ENCODE measurements around the gene GALNT1. TPM values are rescaled to one million over a fixed set of nuclear protein-coding genes. Genes with fewer than 3 reads are reported as not detected.

GALNT1 gene
- total RNA-seq, 4 donors from 2014 or later, result 38.7 to 52.1 (median 46.8) TPM

- no peak for ATAC-seq
- Histone ChIP-seq H3K27ac (no peak overlapping the region), H3K4me1 (peaks cover 7 to 50% (median 8%) of the 10 kb centered on the region in 3 donors), H3K4me3 (no peak overlapping the region), H3K9me3 (peaks cover 0 to 6% (median 0%) of the 10 kb centered on the region in 3 donors), H3K27me3 (no peaks in the 10 kb centered on the region), H3K36me3 (no peaks in the 10 kb centered on the region)
- TF ChIP-seq EP300 (IDR thresholded peaks at IDR 0.05) (no peak), CTCF (IDR thresholded peaks at IDR 0.05) (no peak), POLR2A (IDR thresholded peaks at IDR 0.05) (no peak), POLR2AphosphoS5 (IDR thresholded peaks at IDR 0.05) (no peak)
- WGBS, 2 donors (ENCODE audit: low coverage in 1 of 2), result 100% methylated on average over 2 of the region's 4 CpGs; no CpG with 5 or more reads in 1 of the 2 donors
These were observed 12.3 kb downstream of the GALNT1 start for GRCh38 chr18:35593859-35594258.

GRCh38 chr18:35597758-35598157 lies 16.2 kb downstream of the GALNT1 start:
- no peak for ATAC-seq
- Histone ChIP-seq H3K4me1 (peaks cover 0 to 30% (median 1%) of the 10 kb centered on the region in 3 donors), H3K27me3 (no peaks in the 10 kb centered on the region), H3K27ac (no peak overlapping the region), H3K9me3 (peaks cover 0 to 18% (median 0%) of the 10 kb centered on the region in 3 donors), H3K36me3 (no peaks in the 10 kb centered on the region), H3K4me3 (no peak overlapping the region)
- TF ChIP-seq EP300 (IDR thresholded peaks at IDR 0.05) (no peak), CTCF (IDR thresholded peaks at IDR 0.05) (no peak), POLR2A (IDR thresholded peaks at IDR 0.05) (no peak), POLR2AphosphoS5 (IDR thresholded peaks at IDR 0.05) (no peak)
- WGBS, 2 donors (ENCODE audit: low coverage in 1 of 2), result 96% methylated on average over 4 of the region's 4 CpGs; no CpG with 5 or more reads in 1 of the 2 donors

- WGBS, 2 donors (ENCODE audit: low coverage in 1 of 2), result 71 to 94% methylated on average over 4 of the region's 4 CpGs
- TF ChIP-seq EP300 (IDR thresholded peaks at IDR 0.05) (no peak), CTCF (IDR thresholded peaks at IDR 0.05) (no peak), POLR2A (IDR thresholded peaks at IDR 0.05) (no peak), POLR2AphosphoS5 (IDR thresholded peaks at IDR 0.05) (no peak)
- Histone ChIP-seq H3K36me3 (no peaks in the 10 kb centered on the region), H3K4me1 (peaks cover 0 to 19% (median 0%) of the 10 kb centered on the region in 3 donors), H3K9me3 (peaks cover 0 to 28% (median 0%) of the 10 kb centered on the region in 3 donors), H3K4me3 (no peak overlapping the region), H3K27ac (no peak overlapping the region), H3K27me3 (no peaks in the 10 kb centered on the region)
- ATAC-seq, result no peak
These were observed 20.8 kb downstream of the GALNT1 start for GRCh38 chr18:35602193-35602820.

- Histone ChIP-seq H3K36me3 (no peaks in the 10 kb centered on the region), H3K4me1 (peaks cover 0 to 19% (median 0%) of the 10 kb centered on the region in 3 donors), H3K27ac (no peak overlapping the region), H3K9me3 (peaks cover 0 to 27% (median 0%) of the 10 kb centered on the region in 3 donors), H3K27me3 (no peaks in the 10 kb centered on the region), H3K4me3 (no peak overlapping the region)
- no peak for ATAC-seq
- no peak for TF ChIP-seq POLR2AphosphoS5 (IDR thresholded peaks at IDR 0.05)
- TF ChIP-seq EP300 (IDR thresholded peaks at IDR 0.05), result no peak
- no peak for TF ChIP-seq POLR2A (IDR thresholded peaks at IDR 0.05)
- TF ChIP-seq CTCF (IDR thresholded peaks at IDR 0.05), result no peak
These were observed 21.5 kb downstream of the GALNT1 start for GRCh38 chr18:35603008-35603407.

GRCh38 chr18:35603528-35603927 lies 22.0 kb downstream of the GALNT1 start:
- Histone ChIP-seq H3K27me3 (no peaks in the 10 kb centered on the region), H3K4me1 (peaks cover 0 to 19% (median 0%) of the 10 kb centered on the region in 3 donors), H3K36me3 (no peaks in the 10 kb centered on the region), H3K27ac (no peak overlapping the region), H3K9me3 (peaks cover 0 to 22% (median 0%) of the 10 kb centered on the region in 3 donors), H3K4me3 (no peak overlapping the region)
- TF ChIP-seq POLR2A (IDR thresholded peaks at IDR 0.05) (no peak), CTCF (IDR thresholded peaks at IDR 0.05) (no peak), POLR2AphosphoS5 (IDR thresholded peaks at IDR 0.05) (no peak), EP300 (IDR thresholded peaks at IDR 0.05) (no peak)
- WGBS, 2 donors (ENCODE audit: low coverage in 1 of 2), result 95 to 100% methylated on average over 3 of the region's 3 CpGs
- ATAC-seq, result no peak

Data from gastroesophageal sphincter (tissue), 4 donors.